ENCODE measurements around the gene CHST6. TPM values are rescaled to one million over a fixed set of nuclear protein-coding genes. Genes with fewer than 3 reads are reported as not detected.

Gene CHST6
- total RNA-seq, 1 experiment from 2014 or later, result 6.8 TPM

DNA sequence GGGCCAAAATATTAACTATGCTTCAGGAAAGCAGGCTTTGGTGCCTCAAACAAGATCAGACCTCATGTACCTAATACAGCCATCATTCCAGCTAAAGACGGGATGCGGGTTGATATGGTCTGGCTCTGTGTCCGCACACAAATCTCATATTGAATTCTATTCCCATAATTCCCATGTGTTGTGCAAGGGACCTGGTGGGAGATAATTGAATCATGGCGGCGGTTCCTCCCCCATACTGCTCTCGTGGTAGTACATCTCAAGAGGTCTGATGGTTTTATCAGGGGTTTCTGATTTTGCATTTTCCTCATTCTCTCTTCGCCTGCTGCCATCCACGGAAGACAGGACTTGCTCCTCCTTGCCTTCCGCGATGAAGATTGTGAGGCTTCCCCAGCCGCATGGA lies 19.1 kb upstream of the CHST6 start:
- Histone ChIP-seq H4K20me1 (ENCODE audit: insufficient read depth) (no peaks in the 10 kb centered on the region), H3K27me3 (ENCODE audit: insufficient read depth, low read depth) (no peaks in the 10 kb centered on the region), H3K9me3 (ENCODE audit: insufficient read depth, low read depth) (no peaks in the 10 kb centered on the region), H3K79me2 (ENCODE audit: low read depth) (no peaks in the 10 kb centered on the region), H3K9me2 (ENCODE audit: insufficient read depth) (no peaks in the 10 kb centered on the region), H3K4me3 (no peak overlapping the region), H3K27ac (no peak overlapping the region), H3K4me1 (replicated peaks; ENCODE audit: insufficient read depth) (peaks cover 13% of the 10 kb centered on the region), H2AFZ (no peak overlapping the region), H3F3A (ENCODE audit: insufficient read depth, low read depth) (peaks cover 4% of the 10 kb centered on the region; the same call in 1 of the 2 replicates), H3K36me3 (ENCODE audit: low read depth) (no peaks in the 10 kb centered on the region), H3K4me2 (no peak overlapping the region)
- no TSS peak for BruUV-seq (replicated peaks)
- DNase-seq, result no peak
- ChIA-PET POLR2A (ENCODE audit: unreplicated experiment) (interaction anchor here (0.6 kb wide), 1 partner anchor 17 kb away, joined by 6 read pairs; no protein-coding TSS in a partner anchor), CTCF (no interaction called here)
- intact Hi-C loops (cut with micrococcal nuclease; ENCODE audit: unreplicated experiment), result no loop called here
- TF ChIP-seq, protein P1, sequence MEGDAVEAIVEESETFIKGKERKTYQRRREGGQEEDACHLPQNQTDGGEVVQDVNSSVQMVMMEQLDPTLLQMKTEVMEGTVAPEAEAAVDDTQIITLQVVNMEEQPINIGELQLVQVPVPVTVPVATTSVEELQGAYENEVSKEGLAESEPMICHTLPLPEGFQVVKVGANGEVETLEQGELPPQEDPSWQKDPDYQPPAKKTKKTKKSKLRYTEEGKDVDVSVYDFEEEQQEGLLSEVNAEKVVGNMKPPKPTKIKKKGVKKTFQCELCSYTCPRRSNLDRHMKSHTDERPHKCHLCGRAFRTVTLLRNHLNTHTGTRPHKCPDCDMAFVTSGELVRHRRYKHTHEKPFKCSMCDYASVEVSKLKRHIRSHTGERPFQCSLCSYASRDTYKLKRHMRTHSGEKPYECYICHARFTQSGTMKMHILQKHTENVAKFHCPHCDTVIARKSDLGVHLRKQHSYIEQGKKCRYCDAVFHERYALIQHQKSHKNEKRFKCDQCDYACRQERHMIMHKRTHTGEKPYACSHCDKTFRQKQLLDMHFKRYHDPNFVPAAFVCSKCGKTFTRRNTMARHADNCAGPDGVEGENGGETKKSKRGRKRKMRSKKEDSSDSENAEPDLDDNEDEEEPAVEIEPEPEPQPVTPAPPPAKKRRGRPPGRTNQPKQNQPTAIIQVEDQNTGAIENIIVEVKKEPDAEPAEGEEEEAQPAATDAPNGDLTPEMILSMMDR (conservative IDR thresholded peaks at IDR 0.05), result no peak
- TF ChIP-seq EZH2 (IDR thresholded peaks at IDR 0.05; ENCODE audit: low read depth), result no peak

DNA sequence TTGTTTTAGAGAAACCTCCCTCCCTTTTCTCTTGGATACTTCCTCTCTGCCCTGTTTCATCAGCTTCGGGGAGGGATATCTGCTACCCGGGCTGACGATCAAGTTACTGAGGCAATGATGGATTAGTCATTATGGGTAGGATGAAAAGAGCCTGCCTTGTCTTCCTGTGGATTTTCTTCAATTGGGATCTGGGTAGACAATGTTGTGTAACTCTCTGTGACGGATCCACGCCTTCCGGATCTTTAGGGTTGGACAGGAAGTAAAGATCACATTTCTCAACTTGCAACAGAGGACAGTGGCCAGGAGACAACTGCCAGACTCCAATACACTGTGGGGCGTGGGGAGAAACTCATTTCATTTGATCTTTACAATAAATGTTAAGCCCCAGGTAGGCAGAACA lies 11.3 kb upstream of the CHST6 start:
- Histone ChIP-seq H3K79me2 (ENCODE audit: low read depth) (no peaks in the 10 kb centered on the region), H2AFZ (no peak overlapping the region), H3K4me3 (no peak overlapping the region), H3K27me3 (ENCODE audit: insufficient read depth, low read depth) (no peaks in the 10 kb centered on the region), H4K20me1 (ENCODE audit: insufficient read depth) (no peaks in the 10 kb centered on the region), H3K36me3 (ENCODE audit: low read depth) (0 out of 2 replicates have a peak, but pooled peaks cover 4% of the 10 kb centered on the region), H3K9me2 (ENCODE audit: insufficient read depth) (no peaks in the 10 kb centered on the region), H3K4me1 (replicated peaks; ENCODE audit: insufficient read depth) (peaks cover 45% of the 10 kb centered on the region), H3K27ac (peak overlapping the region; percentile 91), H3F3A (ENCODE audit: insufficient read depth, low read depth) (peaks cover 30% of the 10 kb centered on the region), H3K4me2 (peak overlapping the region; percentile 54), H3K9me3 (ENCODE audit: insufficient read depth, low read depth) (no peaks in the 10 kb centered on the region)
- BruUV-seq (replicated peaks), result no TSS peak
- ChIA-PET CTCF (interaction anchor here (1.0 kb wide), 1 partner anchor 42 kb away, joined by 3 read pairs; no protein-coding TSS in a partner anchor), POLR2A (ENCODE audit: unreplicated experiment) (no interaction called here)
- TF ChIP-seq, protein P1 (conservative IDR thresholded peaks at IDR 0.05), result no peak
- no peak for TF ChIP-seq EZH2 (IDR thresholded peaks at IDR 0.05; ENCODE audit: low read depth)
- peak; percentile 48 to 87 for DNase-seq
- intact Hi-C loops (cut with micrococcal nuclease; ENCODE audit: unreplicated experiment), result no loop called here

DNA sequence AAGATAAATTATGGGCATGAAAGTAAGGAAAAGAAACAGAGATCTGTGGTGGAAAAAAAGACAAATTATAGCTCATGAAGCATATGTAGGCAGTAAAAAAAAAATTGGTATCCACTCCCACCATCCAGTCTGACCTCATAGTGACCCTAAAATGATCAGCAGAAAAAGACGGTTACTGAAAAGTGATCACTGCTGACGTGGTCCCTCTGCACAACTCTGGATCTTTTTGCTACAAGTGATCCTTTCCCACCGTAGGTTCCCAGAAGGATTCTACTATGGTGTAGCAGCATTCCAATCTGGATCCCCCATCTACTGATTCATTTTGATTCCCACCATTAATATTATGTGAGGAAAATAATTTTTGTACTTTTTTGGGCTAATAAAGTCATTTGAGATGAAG lies 10.9 kb upstream of the CHST6 start:
- no peaks in the 10 kb centered on the region for H3K79me2 ChIP-seq (ENCODE audit: low read depth)
- no peaks in the 10 kb centered on the region for H3K27me3 ChIP-seq (ENCODE audit: insufficient read depth, low read depth)
- no peak overlapping the region for H2AFZ ChIP-seq
- H3K4me1 ChIP-seq (replicated peaks; ENCODE audit: insufficient read depth), result peaks cover 45% of the 10 kb centered on the region
- intact Hi-C loops (cut with micrococcal nuclease; ENCODE audit: unreplicated experiment), result no loop called here
- 0 out of 2 replicates have a peak, but pooled peaks cover 4% of the 10 kb centered on the region for H3K36me3 ChIP-seq (ENCODE audit: low read depth)
- no peak overlapping the region; the same call in 1 of the 2 replicates for H3K4me3 ChIP-seq
- H3F3A ChIP-seq (ENCODE audit: insufficient read depth, low read depth), result peaks cover 30% of the 10 kb centered on the region
- peak overlapping the region; percentile 91 for H3K27ac ChIP-seq
- DNase-seq, result no peak
- H3K4me2 ChIP-seq, result peak overlapping the region; percentile 54
- ChIA-PET POLR2A (ENCODE audit: unreplicated experiment) (no interaction called here), CTCF (interaction anchor here (1.0 kb wide), 1 partner anchor 41 kb away, joined by 3 read pairs; no protein-coding TSS in a partner anchor)
- H4K20me1 ChIP-seq (ENCODE audit: insufficient read depth), result no peaks in the 10 kb centered on the region
- no peak for TF ChIP-seq EZH2 (IDR thresholded peaks at IDR 0.05; ENCODE audit: low read depth)
- TF ChIP-seq, protein P1 (conservative IDR thresholded peaks at IDR 0.05), result no peak
- no peaks in the 10 kb centered on the region for H3K9me3 ChIP-seq (ENCODE audit: insufficient read depth, low read depth)
- BruUV-seq (replicated peaks), result TSS peak; percentile 25
- H3K9me2 ChIP-seq (ENCODE audit: insufficient read depth), result no peaks in the 10 kb centered on the region

Measured in PC-9 (cell line).